HL-60 (cell line): Measurements from ENCODE around the gene CTTNBP2NL.

ENCODE experiments used
- POLR2AphosphoS5 ChIP-seq: IDR thresholded peaks from 2 replicates; pipeline ENCODE4 v1.6.1; 2012; ENCODE audit warnings: low read depth
- TF ChIP-seq, protein P1 (sequence below): IDR thresholded peaks from one replicate; pipeline ENCODE4 v1.5.1; 2011; ENCODE audit warnings: low read length, control low read depth, inconsistent platforms; ENCODE audit not compliant: insufficient read depth

DNA sequence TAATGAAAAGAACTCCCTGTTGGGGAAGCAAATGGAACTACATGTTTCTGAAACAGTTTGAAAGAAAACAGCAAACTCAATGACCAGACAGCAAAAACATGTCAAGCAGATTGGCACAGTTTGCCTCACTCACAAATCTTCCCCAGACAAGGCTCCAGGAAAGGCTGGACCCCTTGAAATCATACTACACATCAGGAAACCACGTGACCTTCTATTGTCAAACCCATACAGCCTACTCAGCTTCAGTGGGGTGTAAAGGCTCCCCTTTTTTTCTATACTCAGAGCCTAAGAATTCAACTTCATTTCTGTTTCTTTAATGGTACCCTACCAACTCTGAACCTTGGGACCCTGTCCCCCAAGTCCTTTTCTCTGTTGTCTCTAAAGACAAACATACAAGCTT is 15.7 kb upstream of the CTTNBP2NL start:
- TF ChIP-seq, protein P1, sequence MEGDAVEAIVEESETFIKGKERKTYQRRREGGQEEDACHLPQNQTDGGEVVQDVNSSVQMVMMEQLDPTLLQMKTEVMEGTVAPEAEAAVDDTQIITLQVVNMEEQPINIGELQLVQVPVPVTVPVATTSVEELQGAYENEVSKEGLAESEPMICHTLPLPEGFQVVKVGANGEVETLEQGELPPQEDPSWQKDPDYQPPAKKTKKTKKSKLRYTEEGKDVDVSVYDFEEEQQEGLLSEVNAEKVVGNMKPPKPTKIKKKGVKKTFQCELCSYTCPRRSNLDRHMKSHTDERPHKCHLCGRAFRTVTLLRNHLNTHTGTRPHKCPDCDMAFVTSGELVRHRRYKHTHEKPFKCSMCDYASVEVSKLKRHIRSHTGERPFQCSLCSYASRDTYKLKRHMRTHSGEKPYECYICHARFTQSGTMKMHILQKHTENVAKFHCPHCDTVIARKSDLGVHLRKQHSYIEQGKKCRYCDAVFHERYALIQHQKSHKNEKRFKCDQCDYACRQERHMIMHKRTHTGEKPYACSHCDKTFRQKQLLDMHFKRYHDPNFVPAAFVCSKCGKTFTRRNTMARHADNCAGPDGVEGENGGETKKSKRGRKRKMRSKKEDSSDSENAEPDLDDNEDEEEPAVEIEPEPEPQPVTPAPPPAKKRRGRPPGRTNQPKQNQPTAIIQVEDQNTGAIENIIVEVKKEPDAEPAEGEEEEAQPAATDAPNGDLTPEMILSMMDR = no peak
- TF ChIP-seq POLR2AphosphoS5 = no peak
